Stimulated activated effector memory CD8-positive, alpha-beta T cell treated with anti-CD3 and anti-CD28 coated beads, Interleukin-12 subunit alpha, Interleukin-12 subunit beta, amount 100 ng/mL, for 72 hours (primary cell): Measurements from ENCODE around the gene PDE11A.

Experiments
- ATAC-seq: fragments of 150-1000 bp; cut with Tn5 transposase; 2 replicates; pipeline ENCODE4 v1.10.0; 2021
- DNase-seq, 2 donors: peaks; one replicate each; pipeline ENCODE4 v3.0.0; 2021 to 2022; ENCODE audit warnings: low spot score in 2 of 2
- H3K27ac Mint-ChIP-seq: one replicate; pipeline ENCODE4 v1.8.0; 2022; ENCODE audit warnings: mild to moderate bottlenecking, mixed read lengths
- H3K36me3 Mint-ChIP-seq: one replicate; pipeline ENCODE4 v1.8.0; 2022; ENCODE audit warnings: mild to moderate bottlenecking, mixed read lengths
- H3K4me1 Mint-ChIP-seq: one replicate; pipeline ENCODE4 v1.8.0; 2022; ENCODE audit warnings: mixed read lengths
- H3K4me3 Mint-ChIP-seq: one replicate; pipeline ENCODE4 v1.8.0; 2022; ENCODE audit warnings: mild to moderate bottlenecking, mixed read lengths
- H3K9me3 Mint-ChIP-seq: one replicate; pipeline ENCODE4 v1.8.0; 2022; ENCODE audit warnings: mixed read lengths

PDE11A gene

GRCh38 chr2:177651833-177652232 lies 420.7 kb downstream of the PDE11A start:
- Mint-ChIP-seq H3K36me3 (no peaks in the 10 kb centered on the region), H3K9me3 (no peaks in the 10 kb centered on the region), H3K4me1 (no peaks in the 10 kb centered on the region), H3K4me3 (no peak overlapping the region), H3K27ac (no peak overlapping the region)
- ATAC-seq (peak; percentile 13), DNase-seq (no peak)

GRCh38 chr2:177649568-177650518 lies 422.7 kb downstream of the PDE11A start:
- H3K27ac Mint-ChIP-seq, result no peak overlapping the region
- no peak overlapping the region for H3K4me3 Mint-ChIP-seq

GRCh38 chr2:177646791-177647190 lies 425.8 kb downstream of the PDE11A start:
- H3K4me3 Mint-ChIP-seq, result no peak overlapping the region
- no peaks in the 10 kb centered on the region for H3K4me1 Mint-ChIP-seq
- ATAC-seq (no peak), DNase-seq (no peak)
- no peaks in the 10 kb centered on the region for H3K36me3 Mint-ChIP-seq
- no peak overlapping the region for H3K27ac Mint-ChIP-seq
- no peaks in the 10 kb centered on the region for H3K9me3 Mint-ChIP-seq

More at GRCh38 chr2:177649568-177650518, 422.7 kb downstream of the PDE11A start:
- ATAC-seq (no peak), DNase-seq (no peak)
- H3K4me1 Mint-ChIP-seq, result no peaks in the 10 kb centered on the region
- H3K36me3 Mint-ChIP-seq, result no peaks in the 10 kb centered on the region
- no peaks in the 10 kb centered on the region for H3K9me3 Mint-ChIP-seq

GRCh38 chr2:177646241-177646640 lies 426.3 kb downstream of the PDE11A start:
- no peaks in the 10 kb centered on the region for H3K4me1 Mint-ChIP-seq
- no peak overlapping the region for H3K27ac Mint-ChIP-seq
- ATAC-seq (no peak), DNase-seq (no peak)
- H3K9me3 Mint-ChIP-seq, result no peaks in the 10 kb centered on the region
- H3K4me3 Mint-ChIP-seq, result no peak overlapping the region
- H3K36me3 Mint-ChIP-seq, result no peaks in the 10 kb centered on the region

GRCh38 chr2:177641331-177641730 lies 431.2 kb downstream of the PDE11A start:
- no peak overlapping the region for H3K27ac Mint-ChIP-seq
- no peaks in the 10 kb centered on the region for H3K4me1 Mint-ChIP-seq
- no peaks in the 10 kb centered on the region for H3K36me3 Mint-ChIP-seq
- DNase-seq (no peak), ATAC-seq (no peak)
- no peaks in the 10 kb centered on the region for H3K9me3 Mint-ChIP-seq
- H3K4me3 Mint-ChIP-seq, result no peak overlapping the region

- Mint-ChIP-seq H3K4me3 (no peak overlapping the region), H3K4me1 (no peaks in the 10 kb centered on the region), H3K36me3 (no peaks in the 10 kb centered on the region), H3K9me3 (no peaks in the 10 kb centered on the region), H3K27ac (no peak overlapping the region)
- ATAC-seq (no peak), DNase-seq (no peak)
These were observed 432.2 kb downstream of the PDE11A start for GRCh38 chr2:177640423-177640822.

GRCh38 chr2:177639262-177639914 lies 433.2 kb downstream of the PDE11A start:
- no peak overlapping the region for H3K4me3 Mint-ChIP-seq
- no peaks in the 10 kb centered on the region for H3K4me1 Mint-ChIP-seq
- no peak for DNase-seq

GRCh38 chr2:177638507-177638906 lies 434.1 kb downstream of the PDE11A start:
- Mint-ChIP-seq H3K4me1 (no peaks in the 10 kb centered on the region), H3K4me3 (no peak overlapping the region), H3K9me3 (no peaks in the 10 kb centered on the region), H3K36me3 (no peaks in the 10 kb centered on the region), H3K27ac (peak overlapping the region; percentile 5)
- DNase-seq (no peak), ATAC-seq (no peak)

More at GRCh38 chr2:177639262-177639914, 433.2 kb downstream of the PDE11A start:
- Mint-ChIP-seq H3K36me3 (no peaks in the 10 kb centered on the region), H3K27ac (peak overlapping the region; percentile 5), H3K9me3 (no peaks in the 10 kb centered on the region)
- no peak for ATAC-seq

- no peak for ATAC-seq
- DNase-seq, result no peak
- no peak overlapping the region for H3K27ac Mint-ChIP-seq
- H3K4me1 Mint-ChIP-seq, result no peaks in the 10 kb centered on the region
- no peaks in the 10 kb centered on the region for H3K36me3 Mint-ChIP-seq
- no peak overlapping the region for H3K4me3 Mint-ChIP-seq
- no peaks in the 10 kb centered on the region for H3K9me3 Mint-ChIP-seq
These were observed 435.9 kb downstream of the PDE11A start for GRCh38 chr2:177636672-177637071.

GRCh38 chr2:177635696-177636095 lies 436.9 kb downstream of the PDE11A start:
- no peak overlapping the region for H3K4me3 Mint-ChIP-seq
- no peak overlapping the region for H3K27ac Mint-ChIP-seq

GRCh38 chr2:177633910-177634294 lies 438.7 kb downstream of the PDE11A start:
- Mint-ChIP-seq H3K4me1 (no peaks in the 10 kb centered on the region), H3K36me3 (no peaks in the 10 kb centered on the region), H3K27ac (no peak overlapping the region), H3K4me3 (peak overlapping the region; percentile 47), H3K9me3 (no peaks in the 10 kb centered on the region)
- ATAC-seq, result no peak
- no peak for DNase-seq

More at GRCh38 chr2:177635696-177636095, 436.9 kb downstream of the PDE11A start:
- no peaks in the 10 kb centered on the region for H3K9me3 Mint-ChIP-seq
- ATAC-seq, result no peak
- H3K4me1 Mint-ChIP-seq, result no peaks in the 10 kb centered on the region
- H3K36me3 Mint-ChIP-seq, result no peaks in the 10 kb centered on the region
- no peak for DNase-seq

GRCh38 chr2:177633111-177633510 lies 439.5 kb downstream of the PDE11A start:
- Mint-ChIP-seq H3K4me1 (no peaks in the 10 kb centered on the region), H3K9me3 (no peaks in the 10 kb centered on the region), H3K27ac (no peak overlapping the region), H3K4me3 (no peak overlapping the region), H3K36me3 (no peaks in the 10 kb centered on the region)
- ATAC-seq, result no peak
- no peak for DNase-seq

GRCh38 chr2:177631680-177632079 lies 440.9 kb downstream of the PDE11A start:
- H3K36me3 Mint-ChIP-seq, result no peaks in the 10 kb centered on the region
- H3K4me3 Mint-ChIP-seq, result no peak overlapping the region
- H3K27ac Mint-ChIP-seq, result no peak overlapping the region
- DNase-seq (no peak), ATAC-seq (no peak)
- no peaks in the 10 kb centered on the region for H3K4me1 Mint-ChIP-seq
- no peaks in the 10 kb centered on the region for H3K9me3 Mint-ChIP-seq

- DNase-seq, result no peak
- Mint-ChIP-seq H3K4me3 (no peak overlapping the region), H3K9me3 (no peaks in the 10 kb centered on the region), H3K27ac (no peak overlapping the region), H3K4me1 (no peaks in the 10 kb centered on the region), H3K36me3 (no peaks in the 10 kb centered on the region)
- no peak for ATAC-seq
These were observed 443.1 kb downstream of the PDE11A start for GRCh38 chr2:177629357-177630024.

GRCh38 chr2:177628831-177629230 lies 443.7 kb downstream of the PDE11A start:
- no peak for ATAC-seq
- Mint-ChIP-seq H3K27ac (no peak overlapping the region), H3K36me3 (no peaks in the 10 kb centered on the region), H3K4me1 (no peaks in the 10 kb centered on the region), H3K4me3 (no peak overlapping the region), H3K9me3 (no peaks in the 10 kb centered on the region)
- no peak for DNase-seq
